Measurements from ENCODE around the gene KCTD2.

- TF ChIP-seq CTCF (IDR thresholded peaks at IDR 0.05; ENCODE audit: insufficient read depth, low read length) (no peak), POLR2AphosphoS5 (IDR thresholded peaks at IDR 0.05; ENCODE audit: low read depth) (peak; percentile 84; the same call in 1 of the 2 replicates), REST (IDR thresholded peaks at IDR 0.05; ENCODE audit: insufficient replicate concordance, low read depth) (no peak), GABPA (IDR thresholded peaks at IDR 0.05; ENCODE audit: low read depth) (peak; percentile 93)
Measured at GRCh38 chr17:75046407-75047289, at the start of gene KCTD2, which contains the start of gene ATP5PD.
